ELF-1 (cell line): Measurements from ENCODE around the gene ETV3.

Experiments used
- DNase-seq: peaks from one replicate; pipeline ENCODE4 v3.0.0-alpha.2; 2016; ENCODE audit warnings: low read depth, low spot score

Gene ETV3

DNA sequence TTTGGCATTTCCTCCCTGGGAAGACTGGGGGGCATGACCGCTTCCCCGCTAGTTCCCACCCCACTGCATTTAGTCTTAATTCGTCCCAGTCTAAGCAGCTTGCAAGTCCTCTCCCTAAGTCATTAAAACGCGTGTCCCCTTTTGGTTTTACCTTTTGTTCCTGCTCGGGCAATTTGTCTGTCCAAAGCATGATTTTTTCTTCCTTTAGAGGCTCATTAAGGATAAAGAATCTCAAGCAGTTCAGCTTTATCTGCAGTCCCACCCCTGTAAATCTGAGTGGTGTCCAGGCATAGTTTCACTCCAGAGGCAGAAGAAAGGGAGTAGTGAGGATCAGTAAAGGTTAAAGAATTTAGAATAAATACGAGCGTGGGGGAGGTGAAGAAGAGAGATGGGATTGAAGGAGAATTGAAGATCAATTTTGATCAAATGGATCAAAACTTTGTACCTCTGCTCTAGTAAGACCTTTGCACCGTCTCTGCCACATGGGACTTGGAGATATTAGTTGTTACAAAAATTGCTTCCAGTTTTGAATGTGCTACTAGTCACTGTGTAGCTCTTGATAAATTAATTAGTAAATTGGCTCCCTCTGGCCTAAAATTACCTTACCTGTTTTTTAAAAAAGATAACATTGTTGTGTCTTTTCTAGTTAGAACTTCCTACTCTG, 989 bp upstream of the ETV3 start:
- DNase-seq = no peak

DNA sequence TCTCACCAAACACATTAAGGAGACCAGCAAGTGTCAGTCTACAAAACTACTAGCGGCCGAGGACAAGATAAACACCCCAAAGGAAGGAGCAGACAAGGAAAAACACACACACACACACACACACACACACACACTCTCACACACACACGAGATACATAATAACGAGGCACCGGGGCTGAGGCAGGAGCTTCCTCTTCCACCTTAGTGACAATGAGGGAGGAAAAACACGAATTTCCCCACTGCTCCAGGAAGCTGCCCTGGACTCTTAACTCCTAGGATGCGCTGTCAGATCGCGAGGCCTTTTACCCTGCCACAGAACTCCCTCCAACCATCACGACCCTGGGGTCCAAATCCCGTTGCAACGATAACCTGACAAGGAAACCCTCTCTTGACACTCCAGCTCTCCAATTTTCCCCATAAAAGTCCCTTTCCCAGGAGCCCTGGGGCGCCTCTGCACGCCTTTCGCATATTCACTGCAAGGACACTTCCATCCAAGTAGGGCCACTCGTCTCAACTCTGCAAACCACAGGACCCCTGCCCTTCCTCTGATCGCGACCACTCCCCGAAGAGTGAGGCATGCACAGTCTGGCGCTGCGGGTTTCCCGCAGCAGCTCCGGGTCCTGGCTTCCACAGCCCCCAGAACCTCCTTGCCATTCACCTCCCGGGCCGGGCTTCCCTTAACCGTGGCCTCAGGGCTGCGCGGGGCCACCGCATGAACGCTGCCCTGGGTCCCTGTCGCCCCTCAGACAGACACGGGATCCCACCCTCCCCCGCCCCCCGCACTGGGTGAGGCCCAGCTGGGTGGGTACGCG, 581 bp downstream of the ETV3 start:
- DNase-seq = no peak

DNA sequence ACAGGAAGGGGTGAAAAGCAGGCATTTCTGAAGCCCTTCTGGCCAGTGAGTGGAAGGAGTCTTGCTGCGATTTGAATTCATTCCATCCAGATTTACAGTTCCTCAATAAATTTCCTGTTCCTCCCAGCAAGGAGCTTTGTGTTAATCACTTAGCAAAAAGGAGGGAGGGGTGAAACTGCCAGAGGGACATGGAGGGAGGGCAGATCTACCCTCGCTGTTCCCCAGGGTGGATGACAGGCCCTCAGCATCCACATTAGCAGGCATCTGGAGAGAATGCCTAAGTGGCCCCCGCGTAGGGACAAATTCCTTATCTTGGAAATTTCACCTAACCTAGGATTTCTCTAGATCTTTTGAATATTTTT, 1.2 kb downstream of the ETV3 start:
- DNase-seq = no peak

DNA sequence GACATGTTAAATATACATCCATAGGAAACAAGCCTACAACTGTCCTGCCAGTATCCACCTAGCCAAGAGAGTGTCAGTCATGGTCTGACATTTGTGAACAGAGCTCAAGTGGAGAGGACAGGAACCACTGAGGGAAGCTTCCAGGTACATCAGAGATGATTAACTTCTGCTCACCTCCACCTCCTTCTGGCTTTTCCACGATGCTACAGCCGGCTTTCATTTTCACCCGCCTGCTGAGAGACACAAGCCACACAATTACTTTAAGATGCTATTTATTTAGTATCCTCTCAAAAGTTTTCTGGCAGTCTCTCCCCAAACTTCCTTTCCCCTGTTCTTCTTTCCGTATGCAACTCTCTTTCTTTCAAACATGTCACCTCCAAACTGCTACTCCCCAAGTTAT, 2.1 kb downstream of the ETV3 start:
- DNase-seq = no peak

DNA sequence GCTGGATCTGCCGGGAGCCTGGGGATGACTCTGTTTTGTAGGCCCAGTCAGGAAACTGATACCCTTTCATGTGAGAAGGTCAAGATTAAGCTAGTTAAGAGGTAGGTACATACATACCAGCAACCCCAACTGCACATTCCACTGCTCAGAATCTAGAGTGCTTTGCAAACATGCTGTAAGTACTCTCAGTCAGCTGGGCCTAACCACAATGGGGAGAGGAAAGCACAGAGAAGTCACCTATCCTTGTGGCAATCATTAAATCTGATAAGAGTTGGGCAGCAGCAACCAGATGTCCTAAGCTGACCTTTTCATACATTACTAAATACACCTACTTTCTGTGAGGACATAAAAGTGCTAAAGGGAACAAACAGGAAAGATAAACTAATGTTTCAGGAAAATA, 2.5 kb downstream of the ETV3 start:
- DNase-seq = no peak

DNA sequence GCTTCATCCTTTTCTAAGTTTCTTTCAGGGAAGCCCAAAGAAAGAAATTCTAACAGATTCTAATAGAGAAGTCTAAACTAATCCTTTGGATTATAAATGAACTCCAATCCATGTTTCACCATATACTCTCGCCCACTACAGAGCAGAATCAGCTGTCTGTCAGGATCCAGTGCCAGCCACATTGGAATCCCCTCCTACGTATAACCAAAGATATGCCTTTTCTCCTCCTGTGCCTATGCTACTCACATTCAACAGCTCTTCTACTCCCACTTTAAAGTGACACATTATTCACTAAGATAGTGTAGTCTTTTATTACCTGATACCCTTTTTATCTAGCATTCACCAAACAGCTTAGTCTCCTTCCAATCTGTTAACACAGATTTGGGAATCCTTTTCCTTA, 3.1 kb downstream of the ETV3 start:
- no peak for DNase-seq

DNA sequence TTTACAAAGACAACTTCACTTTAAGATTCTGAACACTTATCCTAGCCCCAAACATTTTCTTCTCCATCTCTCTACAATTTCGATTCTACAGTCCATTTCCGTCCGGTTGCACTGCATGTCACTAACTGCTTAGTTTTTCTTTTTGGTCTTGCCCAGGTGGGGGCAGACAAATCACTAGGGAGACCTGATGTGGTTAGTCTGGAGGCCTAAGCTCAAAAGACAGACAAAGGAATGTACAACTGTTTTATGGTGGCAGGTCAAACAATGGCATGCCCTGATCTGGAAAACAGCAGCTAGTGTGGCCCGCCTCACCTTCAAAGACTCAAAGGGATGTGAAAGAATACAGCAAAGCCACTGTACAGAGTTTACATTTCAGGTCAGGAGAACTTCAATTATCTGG, 3.8 kb downstream of the ETV3 start:
- DNase-seq = peak; percentile 79

DNA sequence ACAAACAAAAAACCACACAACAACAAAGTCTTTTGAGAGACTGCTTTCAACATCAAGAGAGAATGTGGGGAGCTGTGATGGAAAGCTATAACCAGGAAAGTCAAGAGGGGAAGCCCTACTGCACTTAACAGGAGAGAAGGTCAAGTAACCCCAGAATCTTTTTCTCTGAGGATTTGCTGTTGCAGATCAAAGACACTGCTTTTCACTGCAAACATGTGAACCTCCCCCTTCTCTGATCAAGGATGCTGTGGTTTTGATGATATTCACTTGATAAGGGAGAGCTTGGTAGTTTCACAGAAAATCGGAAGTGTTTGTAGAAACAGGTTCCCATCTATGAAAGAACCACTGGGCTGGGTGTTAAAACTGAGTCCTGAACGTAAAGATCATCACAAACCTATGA, 4.8 kb downstream of the ETV3 start:
- DNase-seq = no peak

DNA sequence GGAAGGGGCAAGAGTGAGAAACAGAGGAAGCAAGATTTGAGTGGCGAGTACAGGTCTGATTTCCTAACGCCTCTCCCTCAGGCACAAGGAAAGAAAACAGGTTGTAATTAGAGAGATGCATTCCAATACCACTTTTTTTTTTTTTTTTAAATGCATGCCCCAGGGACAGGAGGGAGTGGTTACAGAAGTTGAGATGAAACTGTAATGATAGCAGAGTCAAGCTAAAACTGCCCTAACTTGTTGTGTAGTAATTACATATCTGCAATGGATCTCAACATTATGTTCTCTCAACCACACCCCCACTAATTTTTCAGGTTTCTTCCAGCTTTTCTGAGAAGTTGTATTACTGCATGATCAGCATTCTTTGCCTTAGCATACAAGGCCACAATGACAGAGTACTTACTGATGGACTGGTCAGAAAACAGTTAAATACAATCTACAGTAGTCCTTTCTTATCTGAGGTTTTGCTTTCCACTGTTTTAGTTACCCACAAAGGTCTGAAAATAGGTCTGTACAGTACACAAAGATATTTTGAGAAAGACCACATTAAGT, 5.5 kb downstream of the ETV3 start:
- DNase-seq = peak; percentile 74

DNA sequence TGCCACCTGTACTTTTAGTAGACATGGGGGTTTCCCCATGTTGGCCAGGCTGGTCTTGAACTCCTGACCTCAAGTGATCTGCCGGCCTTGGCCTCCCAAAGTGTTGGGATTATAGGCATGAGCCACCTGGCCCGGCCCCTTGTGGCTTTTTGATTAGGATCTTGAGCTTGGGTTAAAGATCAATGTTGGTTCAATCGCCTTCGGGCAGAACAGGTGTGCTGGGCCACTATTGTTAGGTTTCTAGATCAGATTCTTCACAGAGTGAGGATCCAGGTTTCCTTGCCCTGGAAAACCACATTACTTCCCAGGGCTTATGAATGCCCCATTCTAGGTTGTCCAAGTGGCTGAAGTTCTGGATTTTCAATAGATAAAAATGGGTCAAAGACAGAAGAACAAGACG, 6.1 kb downstream of the ETV3 start:
- DNase-seq = peak; percentile 40

DNA sequence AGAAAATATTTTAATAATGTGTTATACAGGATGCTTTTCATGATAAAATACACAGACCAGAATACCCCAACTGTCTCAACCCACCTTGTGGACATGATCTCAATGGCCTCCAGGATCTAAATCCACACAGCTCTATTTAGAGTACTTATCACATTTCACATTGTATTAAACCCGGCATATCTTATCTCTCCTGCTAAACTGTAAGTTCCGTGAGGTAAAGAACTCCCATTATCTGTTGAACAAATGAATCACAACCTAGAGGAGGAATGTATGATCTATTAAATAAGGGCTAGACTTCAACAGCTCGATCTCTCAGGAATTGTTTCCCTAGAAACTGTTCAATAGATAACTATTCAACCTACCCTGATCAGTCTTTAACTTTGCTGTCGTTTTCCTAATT, 6.9 kb downstream of the ETV3 start:
- DNase-seq = no peak

DNA sequence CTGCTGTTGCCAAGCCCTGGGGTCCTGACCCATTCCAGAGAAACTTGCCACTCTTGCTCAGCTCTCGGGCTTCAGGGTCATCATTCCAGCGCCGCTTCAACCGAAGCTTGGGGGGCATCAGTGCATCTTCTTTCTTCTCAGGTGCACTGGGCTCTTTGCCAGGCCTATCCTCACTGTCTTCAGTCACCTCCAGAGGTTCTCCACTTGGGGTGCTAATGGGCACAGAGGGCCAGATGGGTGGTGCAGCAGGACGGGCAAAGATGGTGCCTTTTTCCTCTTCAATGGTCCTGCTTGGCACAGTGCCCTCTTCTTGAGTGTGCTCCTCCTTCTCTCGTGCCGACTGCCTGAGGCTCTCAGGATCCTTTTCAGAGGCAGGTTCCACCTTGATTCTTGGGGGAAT, 13.3 kb downstream of the ETV3 start:
- no peak for DNase-seq

DNA sequence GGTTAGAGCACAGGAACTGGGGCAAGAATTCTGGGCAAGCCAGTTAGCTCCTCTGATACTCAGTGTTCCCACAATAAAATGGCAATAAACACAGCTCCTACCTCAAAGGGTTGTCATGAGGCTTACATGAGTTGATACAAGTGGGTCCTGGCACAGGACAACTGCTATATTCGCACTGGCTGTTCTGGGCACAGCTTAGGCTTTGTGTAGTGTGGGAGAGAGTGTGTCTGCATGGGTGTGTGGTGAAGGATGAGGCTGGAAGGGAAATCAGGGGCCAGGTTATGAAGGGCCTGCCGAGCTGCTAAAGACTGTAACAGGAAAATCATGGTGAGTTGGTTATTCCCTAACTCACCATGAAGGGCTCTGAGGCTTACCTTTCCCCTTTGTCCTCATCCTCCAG, 18.7 kb downstream of the ETV3 start:
- no peak for DNase-seq

DNA sequence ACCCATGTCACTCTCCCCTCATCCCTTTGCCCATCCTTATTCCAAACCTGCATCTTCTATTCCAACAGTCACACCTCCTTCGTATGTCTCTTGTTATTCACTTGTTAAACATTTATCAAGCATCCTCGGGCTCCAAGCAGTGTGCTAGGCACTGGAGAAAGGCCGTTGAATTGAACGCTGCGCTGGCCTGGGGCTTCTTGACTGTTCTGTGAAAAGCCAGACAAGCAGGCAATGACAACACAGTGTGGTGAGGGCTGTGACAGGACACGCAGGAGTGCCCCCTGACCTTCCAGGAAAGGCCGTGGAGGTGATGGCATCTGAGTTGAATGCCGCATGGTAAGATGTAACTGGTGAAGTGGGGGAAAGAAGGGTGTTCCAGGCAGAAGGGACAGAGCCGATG, 19.2 kb downstream of the ETV3 start:
- DNase-seq = no peak

DNA sequence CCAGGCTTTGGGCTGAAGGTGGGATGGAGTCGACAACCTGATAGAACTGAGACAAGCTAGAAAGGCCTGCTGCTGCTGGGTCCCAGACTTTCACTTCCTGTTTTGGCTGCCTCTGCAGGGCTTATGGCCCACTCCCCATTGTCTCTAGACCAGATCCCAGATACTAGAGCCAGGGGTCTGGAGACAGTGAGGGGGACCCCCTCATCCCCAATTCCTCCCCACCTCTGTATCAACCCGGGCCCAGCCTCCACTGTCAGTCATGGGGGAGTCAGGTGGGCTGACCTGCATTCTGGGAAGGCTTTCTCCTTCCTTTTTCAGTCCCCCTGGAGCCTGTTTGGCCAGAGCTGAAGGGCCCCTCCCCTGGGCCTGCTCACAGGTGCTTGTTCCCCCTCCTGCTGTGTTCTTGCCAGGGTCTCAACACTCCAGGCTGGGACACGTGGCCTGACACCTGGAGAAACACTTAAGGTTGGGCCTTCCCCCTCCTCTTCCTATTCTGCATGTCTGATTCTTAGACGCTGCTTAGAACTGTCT, 20.6 kb downstream of the ETV3 start:
- no peak for DNase-seq

DNA sequence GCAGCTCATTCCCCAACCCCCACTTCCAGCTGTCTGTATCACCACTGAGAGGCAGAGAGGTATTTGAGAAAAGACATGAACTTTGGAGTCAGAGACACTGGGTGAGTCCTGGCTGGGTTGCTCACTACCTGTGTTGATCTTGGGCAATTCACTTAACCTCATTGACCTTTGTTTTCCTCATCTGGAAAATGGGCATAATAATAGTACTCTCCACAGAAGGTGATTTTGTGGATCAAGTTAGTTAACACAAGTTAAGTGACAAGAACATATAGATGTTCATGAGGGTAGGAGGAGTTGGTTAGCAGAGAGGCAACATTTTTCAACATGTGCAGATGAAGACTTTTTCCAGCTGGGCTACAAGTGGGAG, 21.5 kb downstream of the ETV3 start:
- DNase-seq = no peak

DNA sequence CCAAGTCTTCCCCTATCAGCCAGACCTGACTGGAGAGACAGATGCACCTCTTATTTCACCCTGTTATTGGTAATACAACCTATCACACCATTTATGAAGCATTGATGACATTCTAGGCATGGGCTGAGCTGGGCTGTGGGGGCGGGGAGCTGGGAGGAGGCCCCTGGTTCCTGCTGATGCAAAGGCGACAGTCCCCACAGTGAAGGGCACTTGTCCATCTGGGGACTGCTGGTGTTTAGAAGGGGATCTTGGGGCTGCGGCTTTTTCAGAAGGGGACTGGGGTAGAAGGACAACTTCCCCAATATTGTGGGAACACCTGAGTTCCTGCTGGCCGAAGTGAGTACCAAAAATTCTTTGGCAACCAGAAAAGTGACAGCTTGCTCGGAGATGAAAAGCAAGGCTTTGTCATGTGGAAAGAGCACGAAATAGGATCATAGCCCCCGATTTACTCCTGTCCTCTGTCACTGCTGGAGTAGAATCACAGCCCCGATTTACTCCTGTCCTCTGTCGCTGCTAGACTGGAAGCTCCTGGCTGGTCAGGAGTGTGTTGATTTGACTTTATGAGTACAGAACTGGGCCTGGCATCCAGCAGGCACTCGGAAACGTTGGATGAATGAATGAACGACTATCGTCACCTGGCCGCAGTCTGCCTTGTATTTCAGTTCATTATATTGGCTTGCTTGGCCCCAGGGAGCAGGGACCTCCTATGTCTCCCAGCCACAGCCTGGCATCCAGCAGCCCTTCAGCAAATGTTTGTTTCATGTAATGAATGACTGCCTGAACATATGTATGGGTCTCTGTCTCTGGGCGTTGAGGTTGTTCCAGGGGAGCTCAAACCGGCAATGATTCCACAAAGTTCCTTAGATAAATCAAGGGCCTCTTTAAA, 22.1 kb downstream of the ETV3 start:
- DNase-seq = no peak

DNA sequence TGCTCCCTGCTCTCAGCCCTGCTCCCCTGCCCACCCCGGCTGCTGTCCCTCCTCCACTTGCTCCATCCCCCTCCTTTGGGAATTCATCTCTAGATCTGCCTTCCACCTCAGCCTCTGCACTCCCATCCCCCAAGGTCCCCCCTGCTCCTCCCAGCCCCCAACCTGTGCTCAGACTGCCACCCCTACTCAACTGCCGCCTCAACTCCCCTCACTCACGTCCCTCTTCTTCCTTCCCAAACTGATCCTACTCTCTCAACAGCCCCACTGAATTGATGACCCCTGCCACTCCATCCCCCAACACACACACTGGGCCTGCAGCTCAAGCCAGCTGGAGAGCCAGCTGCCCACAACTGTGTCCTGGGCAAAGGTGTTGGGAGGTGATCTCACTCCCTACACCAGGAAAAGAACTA, 22.8 kb downstream of the ETV3 start:
- DNase-seq = no peak

DNA sequence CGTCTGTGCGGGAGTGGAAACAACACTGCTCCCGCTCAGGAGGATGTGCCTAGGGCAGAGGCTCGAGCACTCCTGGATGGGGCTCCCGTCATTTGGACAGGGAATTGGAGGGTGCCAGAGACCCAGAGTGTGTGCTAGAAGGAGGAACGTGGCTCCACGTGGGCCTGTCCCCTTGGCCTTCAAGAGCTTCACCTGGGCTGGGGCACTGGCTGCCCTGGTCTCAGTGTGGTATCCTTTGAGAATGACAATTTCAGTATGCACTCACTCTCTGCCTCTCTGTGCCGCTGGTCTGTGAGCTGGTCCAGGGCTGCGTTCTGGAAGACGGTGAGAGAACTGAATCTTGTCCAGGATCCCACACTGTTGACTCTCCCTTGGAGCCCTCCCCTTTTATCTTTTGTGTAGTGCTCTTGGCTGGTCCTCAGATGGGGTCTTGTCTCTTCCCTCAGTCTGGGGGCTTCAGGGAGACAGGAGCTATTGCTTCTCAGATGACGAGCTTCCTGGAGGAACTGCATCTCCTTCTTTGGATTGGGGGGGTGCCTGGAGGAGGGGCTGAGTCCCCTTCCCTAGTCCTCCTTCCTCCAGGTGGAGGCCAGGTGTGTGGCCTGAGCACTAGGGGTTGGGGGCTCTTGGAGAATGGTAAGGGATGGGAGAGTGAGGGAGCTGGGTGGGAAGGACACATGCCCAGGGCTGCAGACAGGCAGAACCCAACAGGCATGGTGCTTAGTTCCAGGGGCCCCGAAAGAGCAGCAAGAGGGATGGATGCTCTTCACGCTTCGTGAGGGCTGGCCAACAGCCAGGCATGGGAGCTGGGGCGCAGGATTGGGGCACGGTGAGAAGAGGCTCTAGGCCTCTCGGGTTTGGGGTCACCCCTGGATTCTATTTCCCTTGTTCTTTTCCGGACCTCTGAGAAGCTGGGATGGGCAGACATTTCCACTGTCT, 23.7 kb downstream of the ETV3 start:
- no peak for DNase-seq

DNA sequence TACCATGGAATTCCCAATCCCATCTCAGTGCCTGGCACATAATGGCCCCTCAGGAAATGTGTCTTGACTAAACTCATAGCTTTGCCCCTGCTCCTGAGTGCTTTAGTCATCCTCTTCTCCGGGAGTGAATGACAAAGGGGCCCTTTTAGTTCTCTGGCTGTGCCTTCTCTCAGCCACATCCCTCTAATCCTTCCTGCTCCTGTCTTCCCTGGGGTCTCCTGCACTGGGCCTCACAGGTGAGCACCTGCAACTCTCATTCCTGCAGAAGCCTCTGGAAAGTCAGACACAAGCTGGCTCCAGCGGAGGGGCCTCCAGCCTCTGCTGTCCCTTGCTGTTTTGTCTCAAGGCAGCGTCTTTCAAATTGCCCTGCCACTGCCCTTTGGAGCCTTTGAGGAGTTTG, 24.6 kb downstream of the ETV3 start:
- DNase-seq = no peak

DNA sequence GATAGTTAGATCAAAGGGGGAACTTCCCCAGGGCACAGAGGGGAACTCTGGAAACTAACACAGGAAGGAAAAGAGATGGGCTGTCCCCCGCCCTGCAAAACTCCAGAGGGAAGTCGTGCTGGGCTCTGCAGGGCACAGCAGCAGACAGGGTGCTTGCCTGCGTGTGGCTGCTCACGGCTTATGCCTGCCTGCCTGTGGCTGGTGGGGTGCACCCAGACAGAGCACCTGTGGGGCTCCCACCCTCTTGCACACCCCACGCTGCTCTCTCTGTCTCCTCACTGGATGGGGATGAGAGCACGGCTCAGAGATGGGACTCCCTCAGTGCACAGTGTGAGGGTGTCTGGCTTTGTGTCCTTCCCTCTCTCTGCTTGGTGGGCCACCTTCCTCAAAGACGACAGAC, 25.1 kb downstream of the ETV3 start:
- DNase-seq = no peak
